SIG-M5 (cell line): ENCODE results near the gene CYP46A1.
"Not testable (repeated sequence)": the region's sequence is repeated elsewhere in the genome, so short reads cannot be mapped to it uniquely, and the experiment has no call there.

Experiments
- DNase-seq: peaks from one replicate; lab custom pipeline; 2025; lab: John Stamatoyannopoulos, UW

The CYP46A1 gene

DNA sequence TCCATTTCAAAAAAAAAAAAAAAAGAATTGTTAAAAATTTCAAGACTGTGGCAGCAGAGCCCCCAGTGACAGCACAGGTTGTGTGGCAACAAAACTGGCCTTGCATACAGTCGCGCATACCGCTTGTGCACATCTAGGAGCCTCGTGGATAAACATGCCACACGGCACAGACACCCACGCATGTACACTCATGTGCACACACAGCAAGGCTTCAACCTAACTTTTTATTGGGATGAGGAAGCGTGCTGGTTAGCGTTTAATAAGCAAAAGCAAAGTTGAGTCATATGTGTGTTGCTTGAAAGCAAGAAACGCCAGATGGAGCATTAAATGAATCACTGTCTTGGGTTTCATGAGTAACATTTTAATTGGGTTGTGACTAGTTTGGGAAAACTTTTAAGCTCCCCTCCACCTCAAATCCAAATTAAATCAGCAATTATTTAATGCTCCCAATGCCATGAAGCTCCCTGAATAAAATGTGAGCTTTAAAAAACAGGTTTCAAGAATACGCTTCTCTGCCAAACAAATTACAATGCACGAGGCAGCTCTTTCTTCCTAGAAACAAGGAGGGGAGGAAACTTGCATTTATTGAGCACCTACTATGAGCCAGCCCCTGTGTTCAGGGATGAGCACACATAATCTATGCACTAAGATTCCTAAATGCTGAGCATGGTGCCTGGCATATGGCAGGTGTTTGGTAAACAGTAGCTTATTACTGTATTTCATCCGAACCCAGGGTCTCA lies 73.4 kb downstream of the CYP46A1 start:
- no peak for DNase-seq

DNA sequence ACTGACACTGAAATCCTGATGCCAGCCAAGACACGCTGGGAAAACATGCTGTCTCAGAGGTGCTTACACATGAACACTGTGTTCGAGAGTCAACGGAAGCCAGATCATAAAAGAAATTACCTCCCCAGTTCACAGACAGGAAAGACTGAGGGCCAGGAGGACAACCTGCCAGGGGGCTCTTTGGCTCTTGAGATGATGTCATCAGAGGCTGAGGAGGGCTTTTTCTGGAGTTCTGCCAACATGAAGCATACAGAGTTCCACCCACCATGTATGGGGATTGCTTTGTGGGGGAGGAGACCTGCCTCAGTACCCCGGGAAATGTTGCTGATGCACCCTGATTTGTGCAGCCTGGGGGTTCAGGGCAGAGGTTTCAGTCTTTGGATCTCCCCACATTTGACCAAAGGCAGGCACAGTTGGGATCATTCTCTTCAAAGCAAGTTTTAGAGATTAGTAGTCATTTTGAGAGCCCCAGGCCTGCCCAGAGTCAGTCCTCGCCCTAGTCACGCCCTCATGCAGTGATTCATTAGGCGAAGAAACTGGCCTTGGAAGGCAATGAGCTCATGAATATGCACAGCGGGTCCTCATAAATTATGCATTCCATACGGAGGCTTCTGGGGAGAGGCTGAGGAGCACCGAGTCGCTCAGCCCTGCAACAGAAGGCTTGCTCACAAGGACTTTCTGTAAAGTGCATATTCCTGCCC lies 74.2 kb downstream of the CYP46A1 start:
- no peak for DNase-seq

DNA sequence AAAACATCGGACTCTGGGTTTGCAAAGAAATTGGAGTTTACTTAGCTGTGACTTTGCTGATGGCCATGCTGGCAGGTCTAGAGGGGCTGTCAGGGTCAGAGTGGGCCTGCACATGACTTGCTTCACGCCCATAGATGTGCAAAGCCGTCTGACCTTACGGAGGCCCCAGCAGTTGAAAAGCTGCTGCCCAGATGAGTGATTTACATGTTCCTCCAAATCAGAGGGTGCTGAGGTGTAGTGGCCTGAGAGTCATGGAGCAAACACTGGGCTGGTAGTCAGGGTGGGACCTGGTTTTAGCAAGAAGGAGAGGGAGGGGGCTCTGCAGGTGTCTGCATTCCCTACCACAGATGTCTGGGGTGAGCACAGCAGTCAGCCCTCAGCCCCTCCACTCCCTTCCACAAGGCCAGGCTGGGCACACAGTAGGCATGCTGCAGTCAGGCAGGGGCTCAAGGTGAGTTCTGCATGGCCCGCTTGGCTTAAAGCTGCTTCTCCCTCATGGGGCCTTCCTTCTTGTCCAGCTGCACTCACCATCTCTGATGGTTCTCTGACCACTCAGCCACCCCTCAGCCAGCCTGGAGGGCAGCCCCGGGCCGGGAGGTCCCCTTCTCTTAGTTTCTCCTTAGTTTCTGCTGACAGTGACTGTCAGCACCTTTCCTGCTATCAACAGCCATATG lies 74.9 kb downstream of the CYP46A1 start:
- no peak for DNase-seq

DNA sequence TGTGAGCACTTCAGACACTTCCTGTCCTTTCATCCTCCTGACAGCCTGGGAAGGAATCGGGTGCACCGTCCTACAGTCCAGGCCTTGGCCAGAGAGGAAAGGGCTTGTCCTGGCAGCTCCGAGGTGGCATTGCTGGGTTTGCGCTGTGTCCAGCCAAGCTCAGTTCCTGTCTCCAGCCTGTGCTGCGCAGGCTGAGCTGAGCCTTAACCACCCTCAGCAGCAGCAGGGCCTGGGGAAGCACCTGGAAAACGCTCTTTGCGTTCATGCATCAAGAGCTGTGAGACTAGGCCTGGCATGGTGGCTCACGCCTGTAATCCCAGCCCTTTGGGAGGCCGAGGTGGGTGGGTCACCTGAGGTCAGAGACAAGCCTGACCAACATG lies 75.4 kb downstream of the CYP46A1 start:
- DNase-seq: no peak

DNA sequence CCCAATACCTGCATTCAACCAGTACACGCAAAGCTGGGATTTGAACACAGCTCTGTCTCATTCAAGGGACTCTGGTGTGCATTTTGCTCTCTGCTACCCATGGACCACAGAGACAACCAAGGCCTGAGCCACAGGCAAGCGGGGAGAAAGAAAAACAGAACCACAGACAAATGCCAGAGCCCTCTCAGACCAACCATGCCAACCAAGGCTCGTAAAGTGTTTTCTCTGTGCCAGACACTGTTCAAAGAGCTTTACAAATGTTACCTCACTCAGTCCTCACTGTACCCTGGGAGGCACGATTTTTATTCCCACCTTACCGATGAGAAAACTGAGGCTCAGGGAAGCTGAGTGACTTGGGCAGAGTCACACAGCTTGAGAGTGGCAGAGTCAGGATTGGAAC lies 76.7 kb downstream of the CYP46A1 start:
- DNase-seq: no peak

DNA sequence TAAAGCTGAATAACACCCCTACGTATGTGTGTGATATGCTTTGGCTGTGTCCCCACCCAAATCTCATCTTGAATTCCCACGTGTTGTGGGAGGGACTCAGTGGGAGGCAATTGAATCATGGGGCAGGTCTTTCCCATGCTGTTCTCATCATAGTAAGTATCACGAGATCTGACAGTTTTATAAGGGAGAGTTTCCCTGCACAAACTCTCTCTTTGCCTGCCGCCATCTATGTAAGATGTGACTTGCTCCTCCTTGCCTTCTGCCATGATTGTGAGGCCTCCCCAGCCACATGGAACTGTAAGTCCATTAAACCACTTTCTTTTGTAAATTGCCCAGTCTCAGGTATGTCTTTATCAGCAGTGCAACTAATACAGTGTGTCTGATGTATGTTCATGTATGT lies 78.8 kb downstream of the CYP46A1 start:
- DNase-seq: not testable (repeated sequence)

DNA sequence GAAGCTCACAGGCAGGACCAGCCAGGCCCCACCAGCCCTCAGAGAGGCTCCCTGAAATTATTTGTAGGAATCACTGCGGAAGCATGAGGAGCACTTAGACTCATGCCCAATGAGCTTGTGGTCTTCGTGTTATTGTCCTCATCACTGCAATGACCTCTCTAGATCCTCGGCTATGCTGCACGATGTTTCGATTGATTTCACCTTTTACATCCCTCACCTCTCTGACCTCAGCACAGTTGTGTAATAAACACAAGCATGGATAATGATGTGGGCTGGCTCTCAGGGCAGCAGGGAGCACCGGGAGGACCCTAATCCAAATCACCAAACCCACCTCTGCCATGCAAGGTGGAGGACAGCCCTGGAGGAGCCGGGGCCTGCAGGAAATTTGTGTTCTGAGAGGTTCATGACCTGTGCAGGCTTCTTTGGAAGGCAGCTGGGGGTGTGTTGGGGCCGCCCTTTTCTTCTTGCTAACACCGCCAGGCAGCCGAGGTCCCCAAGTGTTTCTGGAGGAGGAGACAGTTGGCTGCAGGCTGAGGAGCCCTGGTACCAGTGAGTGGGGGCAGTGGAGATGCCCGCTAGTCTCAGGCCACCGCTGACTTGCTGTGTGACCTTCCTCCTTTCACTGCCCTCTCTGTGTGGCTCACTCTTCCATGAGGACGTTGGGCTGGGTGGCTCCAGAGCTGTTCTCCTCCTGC lies 79.6 kb downstream of the CYP46A1 start:
- DNase-seq: no peak

DNA sequence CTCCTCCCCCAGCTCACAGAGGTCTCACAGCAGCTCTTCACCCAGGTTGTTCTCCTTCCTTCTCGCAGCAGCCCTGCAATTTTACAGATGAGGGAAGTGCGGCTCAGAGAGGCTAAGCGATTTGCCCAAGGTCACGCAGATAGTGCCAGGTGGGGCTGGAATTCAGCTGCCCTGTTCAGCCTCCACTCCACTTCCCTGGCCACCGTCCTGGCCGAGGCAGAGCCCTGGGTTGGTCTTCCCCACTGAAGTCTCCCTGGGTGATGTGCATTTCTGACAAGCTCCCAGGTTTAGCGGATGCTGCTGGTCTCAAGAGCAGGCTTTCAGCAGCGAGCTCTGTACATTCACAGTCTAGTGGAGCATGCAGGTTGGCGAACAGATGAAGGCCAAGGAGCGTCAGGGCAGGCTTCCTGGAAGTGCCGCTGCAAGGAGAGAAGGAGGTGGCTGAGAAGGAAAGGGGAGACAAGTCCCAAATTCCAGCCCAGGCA lies 80.2 kb downstream of the CYP46A1 start:
- no peak for DNase-seq

DNA sequence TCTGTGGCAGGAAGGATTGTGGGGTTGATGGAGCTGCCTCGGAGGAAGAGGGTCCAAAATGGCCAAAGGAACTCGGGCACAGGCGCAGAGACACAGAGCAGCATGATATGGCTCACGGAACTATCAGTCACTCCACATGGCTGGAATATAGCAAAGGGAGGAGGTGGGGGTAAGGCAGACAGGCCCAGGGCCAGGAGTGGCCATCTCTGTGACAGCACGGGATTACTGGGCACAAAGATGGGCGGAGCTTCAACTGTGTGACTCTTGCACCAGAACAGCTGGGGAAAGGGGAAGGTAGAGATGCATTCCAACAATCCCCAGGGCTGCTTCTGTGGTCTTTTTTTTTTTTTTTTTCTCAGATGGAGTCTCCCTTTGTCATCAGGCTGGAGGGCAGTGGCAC lies 84.3 kb downstream of the CYP46A1 start:
- DNase-seq: no peak

DNA sequence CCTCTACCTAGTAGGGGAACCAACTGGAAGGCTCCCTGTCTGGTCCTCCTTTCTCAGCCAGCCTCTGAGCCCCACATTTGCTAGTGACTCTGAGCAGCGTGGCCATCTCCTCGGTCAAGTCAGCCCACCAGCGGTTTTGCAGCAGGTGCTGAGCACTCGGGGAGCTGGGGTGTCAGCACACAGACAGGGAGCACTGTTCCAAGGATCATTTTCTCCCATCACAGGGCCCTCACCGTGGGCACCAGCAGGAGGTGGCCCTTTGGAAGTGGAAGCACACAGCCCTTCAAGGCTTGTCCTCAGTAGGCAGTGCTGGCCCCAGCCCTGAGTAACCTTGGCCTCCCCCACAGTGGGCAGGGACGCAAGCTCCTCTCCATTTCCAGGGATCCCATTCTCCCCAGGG lies 85.0 kb downstream of the CYP46A1 start:
- DNase-seq: no peak

DNA sequence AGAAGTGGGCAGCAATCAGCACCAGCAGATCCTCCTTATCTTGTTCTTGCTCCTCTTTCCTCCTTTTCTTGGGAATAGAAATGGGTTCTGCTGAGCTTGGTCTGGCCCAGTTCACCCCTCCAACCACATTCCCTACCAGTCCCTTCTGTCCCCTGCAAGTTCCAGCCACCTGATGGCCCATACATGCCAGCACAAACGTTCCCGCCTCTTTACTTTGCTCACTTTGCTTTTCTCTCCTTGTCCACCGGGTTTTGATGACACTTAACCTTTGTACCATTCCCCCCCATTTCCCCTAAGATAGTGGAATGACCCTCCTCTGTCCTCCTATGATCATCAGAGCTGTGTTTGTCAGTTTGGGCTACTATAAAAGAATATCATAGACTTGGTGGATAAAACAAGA lies 85.7 kb downstream of the CYP46A1 start:
- DNase-seq: no peak

DNA sequence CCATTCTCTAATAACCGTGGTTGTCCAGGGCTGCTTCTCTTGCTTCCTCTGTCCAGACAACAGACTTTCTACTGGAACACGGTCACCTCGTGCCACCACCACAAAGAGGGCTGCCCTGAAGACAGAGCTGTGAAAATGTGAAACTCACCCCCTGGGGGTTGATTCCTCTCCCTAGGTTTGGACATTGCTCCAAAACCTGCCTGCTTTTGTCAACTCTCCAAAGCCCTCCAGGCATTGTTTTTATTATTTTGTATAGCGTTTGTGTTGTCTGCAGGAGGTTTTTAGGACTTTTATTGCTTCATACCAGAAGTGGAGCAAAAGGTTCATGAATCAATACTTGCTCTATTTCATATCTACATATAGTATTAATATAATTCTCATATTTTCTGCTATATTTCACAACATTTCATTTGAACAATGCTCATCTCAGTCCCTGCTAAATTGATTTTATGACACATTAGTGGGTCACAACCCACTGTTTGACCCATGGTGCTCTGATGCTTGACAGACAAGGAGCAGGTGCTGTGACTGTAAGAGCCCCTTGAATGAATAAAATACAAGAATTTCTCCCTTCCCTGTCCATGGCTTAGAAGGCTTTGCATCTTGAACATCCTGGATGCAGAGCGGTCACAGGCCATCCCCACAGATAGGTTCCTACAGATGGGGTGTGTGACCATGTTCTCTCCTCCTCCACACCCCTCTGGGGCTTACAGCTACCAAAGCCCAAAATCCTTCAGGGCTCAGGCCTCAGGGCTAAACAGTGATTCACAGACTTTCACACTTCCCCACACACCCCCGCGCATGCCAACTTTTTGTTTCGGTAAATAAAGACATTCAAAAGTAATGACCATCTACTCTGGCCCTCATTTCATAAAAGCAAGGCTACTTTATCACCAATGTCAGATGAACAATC lies 88.5 kb downstream of the CYP46A1 start:
- DNase-seq: no peak

DNA sequence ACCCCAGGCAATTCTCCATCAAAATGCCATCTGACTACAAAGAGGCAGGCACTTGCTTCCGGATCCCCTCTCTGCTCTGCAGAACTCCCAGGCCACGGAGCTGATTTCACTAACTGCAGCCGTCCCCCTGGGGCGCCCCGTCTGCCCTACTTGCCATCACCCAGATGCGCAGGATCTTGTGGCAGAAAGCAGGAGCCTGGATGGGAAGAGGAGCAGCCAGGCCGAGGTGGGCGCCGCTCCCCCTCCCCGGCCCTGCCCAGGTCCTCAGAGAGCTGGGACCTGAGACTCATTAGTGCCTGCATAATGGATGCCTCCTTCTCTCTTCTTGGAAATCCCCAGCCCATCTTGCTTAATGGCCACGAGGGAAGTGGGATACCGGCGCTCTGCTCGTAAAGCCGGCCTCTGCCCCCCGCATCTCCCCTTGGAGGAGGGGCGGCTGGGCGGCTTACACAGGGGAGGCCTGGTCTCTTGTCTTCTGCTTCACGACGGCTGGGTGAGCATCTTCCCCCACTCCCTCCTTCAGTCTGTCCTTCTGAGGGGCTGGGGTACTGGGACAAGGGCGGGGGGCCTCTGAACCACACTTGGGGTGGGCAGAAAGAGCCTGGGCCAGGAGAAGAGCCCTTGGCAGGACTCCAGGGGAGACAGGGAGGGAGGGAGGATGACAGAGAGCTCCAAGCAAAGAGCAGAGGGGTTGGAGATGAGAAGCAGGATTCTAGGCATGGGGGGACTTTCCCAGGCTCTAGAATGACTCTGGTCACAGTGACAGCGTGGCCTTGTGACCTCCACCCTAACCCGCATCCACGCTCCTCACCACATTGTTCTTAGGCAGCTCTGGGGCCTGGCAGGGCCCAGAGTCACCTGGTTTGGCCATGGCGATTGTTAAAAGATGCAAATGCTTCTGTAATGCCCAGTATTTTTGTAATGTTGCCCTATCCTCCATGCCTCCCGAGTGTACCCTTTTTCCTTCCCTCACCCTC lies 89.7 kb downstream of the CYP46A1 start:
- no peak for DNase-seq

DNA sequence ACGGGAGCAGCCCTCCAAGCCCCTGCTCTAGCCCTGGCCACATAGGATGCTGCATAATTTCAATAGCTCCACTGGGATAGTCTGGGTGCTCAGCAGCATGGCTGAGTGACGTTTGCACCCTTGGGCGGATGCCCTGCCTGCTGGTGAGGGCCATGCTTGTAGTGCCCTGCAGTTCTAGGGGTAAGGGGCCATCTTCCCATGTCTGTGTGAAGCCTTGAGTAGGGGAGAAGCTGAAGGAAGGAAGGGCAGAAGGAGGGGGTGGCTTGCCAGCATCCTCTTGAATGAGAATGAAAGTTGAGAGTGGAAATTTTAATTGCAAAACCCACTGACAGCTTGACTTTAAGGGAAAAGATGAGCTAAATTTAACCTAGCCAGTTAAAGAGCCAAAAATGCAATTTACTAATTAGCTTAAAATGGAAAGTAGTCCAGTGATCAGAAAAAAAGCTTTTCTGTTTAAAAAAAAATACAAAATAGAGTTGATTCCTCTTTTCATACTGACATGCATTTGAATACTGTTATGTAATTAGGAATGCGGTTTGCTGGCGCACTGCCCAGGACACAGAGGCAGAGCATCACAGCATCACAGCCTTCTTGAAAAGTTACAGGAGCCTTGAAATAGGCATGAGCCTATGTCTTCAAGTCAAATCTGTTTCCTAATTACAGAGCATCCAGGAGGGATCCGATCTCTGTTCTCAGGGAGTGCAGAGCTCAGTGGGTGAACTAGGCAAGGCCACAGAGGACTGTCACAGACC lies 90.6 kb downstream of the CYP46A1 start:
- DNase-seq: no peak

DNA sequence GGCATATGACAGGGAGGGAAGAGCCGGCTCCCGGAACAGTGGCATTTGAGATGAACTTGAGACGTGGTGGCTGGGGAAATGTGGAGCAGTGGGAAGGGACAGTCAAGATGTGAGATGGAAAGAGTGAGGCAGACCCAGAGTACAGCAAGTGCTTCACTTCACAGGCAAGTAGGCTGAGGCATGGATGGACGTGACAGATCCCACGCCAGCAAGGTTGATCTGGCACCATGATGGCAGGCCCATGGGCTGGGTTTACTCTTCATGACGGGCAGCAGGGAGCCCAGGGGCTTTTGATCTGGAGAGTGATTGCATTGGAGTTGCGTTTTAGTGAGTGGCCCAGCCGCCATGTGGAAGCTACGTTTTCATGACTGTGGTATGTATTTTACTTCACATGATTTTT lies 91.3 kb downstream of the CYP46A1 start:
- no peak for DNase-seq
